Neuronal stem cell (in vitro differentiated cells): ENCODE measurements around the gene ROR1.
A peak's percentile ranks its signal among the peaks of the same experiment; 100 is the strongest.

ENCODE experiments used
- DNase-seq: peaks from one replicate; pipeline ENCODE4 v3.0.0-alpha.2; 2013; ENCODE audit warnings: low spot score
- H2AFZ ChIP-seq: one replicate; pipeline ENCODE4 v1.6.1; 2013; ENCODE audit warnings: mild to moderate bottlenecking, low read length, inconsistent platforms
- H2AK5ac ChIP-seq: 2 replicates; pipeline ENCODE4 v1.6.1; 2013; ENCODE audit warnings: low read depth, mild to moderate bottlenecking, inconsistent platforms, low read length, moderate library complexity, mixed read lengths
- H2BK120ac ChIP-seq: 2 replicates; pipeline ENCODE4 v1.6.1; 2013; ENCODE audit warnings: low read depth, mild to moderate bottlenecking, inconsistent platforms, low read length, moderate library complexity, mixed read lengths
- H2BK12ac ChIP-seq: one replicate; pipeline ENCODE4 v1.6.1; 2013; ENCODE audit warnings: low read length, inconsistent platforms
- H2BK15ac ChIP-seq: 2 replicates; pipeline ENCODE4 v1.6.1; 2013; ENCODE audit warnings: mild to moderate bottlenecking, low read length, inconsistent platforms, mixed read lengths
- H2BK5ac ChIP-seq: one replicate; pipeline ENCODE4 v1.6.1; 2013; ENCODE audit warnings: inconsistent platforms, mild to moderate bottlenecking, low read length, moderate library complexity
- H3K14ac ChIP-seq: one replicate; pipeline ENCODE4 v1.6.1; 2013; ENCODE audit warnings: low read length, inconsistent platforms
- H3K18ac ChIP-seq: 2 replicates; pipeline ENCODE4 v1.6.1; 2013; ENCODE audit warnings: low read length, inconsistent platforms
- H3K23ac ChIP-seq: 2 replicates; pipeline ENCODE4 v1.6.1; 2013; ENCODE audit warnings: low read depth, mild to moderate bottlenecking, mixed read lengths, low read length, inconsistent platforms; ENCODE audit not compliant: poor library complexity
- H3K27ac ChIP-seq: replicated peaks from 3 replicates; pipeline ENCODE4 v1.5.1; 2013; ENCODE audit warnings: low read length, inconsistent platforms
- H3K27me3 ChIP-seq, 3 experiments: 2 replicates each; pipeline ENCODE4 v1.6.1; 2013; ENCODE audit warnings: low read length in 3 of 3, mild to moderate bottlenecking in 2 of 3, inconsistent platforms in 1 of 3, low read depth in 1 of 3, mixed read lengths in 1 of 3, moderate library complexity in 1 of 3; ENCODE audit not compliant: control insufficient read depth in 3 of 3, insufficient read depth in 3 of 3
- H3K36me3 ChIP-seq, 2 donors: replicated peaks in 1 of 2; 2 replicates each; pipeline ENCODE4 v1.6.1; 2013; ENCODE audit warnings: low read length in 2 of 2; ENCODE audit not compliant: control insufficient read depth in 2 of 2, insufficient read depth in 2 of 2
- H3K4ac ChIP-seq: 2 replicates; pipeline ENCODE4 v1.6.1; 2013; ENCODE audit warnings: inconsistent platforms, mild to moderate bottlenecking, low read length, moderate library complexity
- H3K4me1 ChIP-seq, 2 donors: 1 replicate in 1 of 2; 2 replicates in 1 of 2; pipeline ENCODE4 v1.6.1; 2013; ENCODE audit warnings: low read length in 2 of 2, low read depth in 1 of 2; ENCODE audit not compliant: control insufficient read depth in 2 of 2, insufficient read depth in 1 of 2
- H3K4me2 ChIP-seq: one replicate; pipeline ENCODE4 v1.6.1; 2013; ENCODE audit warnings: mild to moderate bottlenecking, low read length, inconsistent platforms; ENCODE audit not compliant: insufficient read depth, poor library complexity, severe bottlenecking
- H3K4me3 ChIP-seq, 2 donors: 2 replicates each; pipeline ENCODE4 v1.5.1; 2013; ENCODE audit warnings: low read length in 2 of 2, mild to moderate bottlenecking in 2 of 2, inconsistent platforms in 1 of 2, moderate library complexity in 1 of 2
- H3K79me1 ChIP-seq: one replicate; pipeline ENCODE4 v1.6.1; 2013; ENCODE audit warnings: low read depth, mild to moderate bottlenecking, inconsistent platforms, low read length, moderate library complexity
- H3K9ac ChIP-seq: one replicate; pipeline ENCODE4 v1.6.1; 2013; ENCODE audit warnings: mild to moderate bottlenecking, low read depth, low read length, inconsistent platforms; ENCODE audit not compliant: poor library complexity
- H3K9me3 ChIP-seq, 2 donors: replicated peaks in 1 of 2; 2 replicates each; pipeline versions ENCODE3 to v1.6.1; 2013; ENCODE audit warnings: low read length in 2 of 2, mild to moderate bottlenecking in 2 of 2, inconsistent platforms in 1 of 2, low read depth in 1 of 2, mixed read lengths in 1 of 2, moderate library complexity in 1 of 2; ENCODE audit not compliant: control insufficient read depth in 2 of 2, insufficient read depth in 1 of 2
- H4K8ac ChIP-seq: one replicate; pipeline ENCODE4 v1.6.1; 2013; ENCODE audit warnings: low read depth, mild to moderate bottlenecking, inconsistent platforms, low read length, moderate library complexity
- H4K91ac ChIP-seq: one replicate; pipeline ENCODE4 v1.6.1; 2013; ENCODE audit warnings: low read length, low read depth, mild to moderate bottlenecking, inconsistent platforms; ENCODE audit not compliant: poor library complexity
- WGBS, 2 donors: extraction: QIAGEN DNeasy Blood & Tissue Kit; methylation state at CpG; one replicate each; pipeline ENCODE4 v1.1.7; 2013; ENCODE audit warnings: missing lambda C conversion rate in 2 of 2, mixed read lengths in 1 of 2; ENCODE audit not compliant: insufficient read length in 2 of 2, insufficient replicate concordance in 1 of 2; ENCODE audit errors: extremely low coverage in 2 of 2; 5-methylcytosine and 5-hydroxymethylcytosine counted together

ROR1 gene

DNA sequence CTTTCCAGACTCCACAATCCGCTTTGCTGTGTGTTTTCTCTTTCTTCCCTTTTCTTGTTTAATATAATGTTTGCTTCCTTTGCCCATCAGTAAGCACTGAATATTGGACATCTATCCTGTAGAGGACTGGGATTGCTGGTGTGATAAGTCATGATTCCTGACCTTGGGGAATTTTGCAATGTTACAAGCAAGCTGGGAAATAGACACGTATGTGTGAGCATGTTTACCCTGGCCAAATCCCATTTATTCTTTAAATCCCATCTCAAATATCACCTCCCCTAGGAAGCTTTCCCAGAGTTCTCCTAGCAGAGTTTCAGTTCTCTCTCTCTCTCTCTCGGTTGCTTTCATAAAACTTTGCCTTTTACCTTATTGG is 155.3 kb downstream of the ROR1 start:
- no peak overlapping the region for H2BK15ac ChIP-seq
- no peak overlapping the region for H2AFZ ChIP-seq
- no peak overlapping the region for H2BK12ac ChIP-seq
- no peaks in the 10 kb centered on the region for H3K27me3 ChIP-seq
- H3K36me3 ChIP-seq: no peaks in the 10 kb centered on the region
- DNase-seq: no peak
- H3K4me3 ChIP-seq: no peak overlapping the region
- H4K8ac ChIP-seq: no peak overlapping the region
- no peak overlapping the region for H2AK5ac ChIP-seq
- H3K4ac ChIP-seq: no peak overlapping the region
- H3K18ac ChIP-seq: no peak overlapping the region
- H3K9ac ChIP-seq: no peak overlapping the region
- no peaks in the 10 kb centered on the region for H3K79me1 ChIP-seq
- no peak overlapping the region for H3K14ac ChIP-seq
- no peak overlapping the region for H2BK120ac ChIP-seq
- H3K9me3 ChIP-seq: no peaks in the 10 kb centered on the region
- H2BK5ac ChIP-seq: no peak overlapping the region
- no peak overlapping the region for H3K27ac ChIP-seq
- H4K91ac ChIP-seq: no peak overlapping the region
- no peaks in the 10 kb centered on the region for H3K4me1 ChIP-seq
- peak overlapping the region; percentile 11 for H3K4me2 ChIP-seq
- H3K23ac ChIP-seq: no peak overlapping the region
- WGBS, 2 donors: no CpG with 5 or more reads among the region's 3 CpGs

DNA sequence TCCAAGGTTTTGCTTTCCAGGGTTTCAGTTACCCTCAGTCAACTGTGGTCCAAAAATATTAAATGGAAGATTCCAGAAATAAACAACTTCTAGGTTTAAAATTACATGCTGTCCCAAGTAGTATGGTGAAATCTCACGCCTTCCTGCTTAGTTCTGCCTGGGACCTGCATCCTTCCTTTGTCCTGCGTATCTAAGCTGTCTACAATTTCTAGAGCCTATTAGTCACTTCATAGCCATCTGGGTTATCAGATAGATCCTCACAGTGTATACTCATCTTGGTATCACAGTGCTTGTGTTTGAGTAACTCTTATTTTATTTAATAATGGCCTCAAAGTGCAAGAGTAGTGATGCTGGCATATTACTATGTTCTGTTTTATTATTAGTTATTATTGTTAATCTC is 157.7 kb downstream of the ROR1 start:
- no peak overlapping the region for H3K14ac ChIP-seq
- no peak overlapping the region for H2BK5ac ChIP-seq
- H4K8ac ChIP-seq: no peak overlapping the region
- no peak overlapping the region for H3K9ac ChIP-seq
- no peak overlapping the region for H2AK5ac ChIP-seq
- H3K4me1 ChIP-seq: no peaks in the 10 kb centered on the region
- no peak overlapping the region for H2AFZ ChIP-seq
- no peaks in the 10 kb centered on the region for H3K9me3 ChIP-seq
- no peaks in the 10 kb centered on the region for H3K36me3 ChIP-seq
- H3K18ac ChIP-seq: no peak overlapping the region
- no peak overlapping the region for H3K4me3 ChIP-seq
- H3K4ac ChIP-seq: no peak overlapping the region
- H3K27me3 ChIP-seq: no peaks in the 10 kb centered on the region
- no peak overlapping the region for H2BK12ac ChIP-seq
- H2BK15ac ChIP-seq: no peak overlapping the region
- no peak overlapping the region for H3K27ac ChIP-seq
- no peak overlapping the region for H2BK120ac ChIP-seq
- no peak overlapping the region for H3K4me2 ChIP-seq
- no peak overlapping the region for H3K23ac ChIP-seq
- WGBS, 2 donors: no CpG with 5 or more reads among the region's 2 CpGs
- DNase-seq: no peak
- no peaks in the 10 kb centered on the region for H3K79me1 ChIP-seq
- H4K91ac ChIP-seq: no peak overlapping the region

DNA sequence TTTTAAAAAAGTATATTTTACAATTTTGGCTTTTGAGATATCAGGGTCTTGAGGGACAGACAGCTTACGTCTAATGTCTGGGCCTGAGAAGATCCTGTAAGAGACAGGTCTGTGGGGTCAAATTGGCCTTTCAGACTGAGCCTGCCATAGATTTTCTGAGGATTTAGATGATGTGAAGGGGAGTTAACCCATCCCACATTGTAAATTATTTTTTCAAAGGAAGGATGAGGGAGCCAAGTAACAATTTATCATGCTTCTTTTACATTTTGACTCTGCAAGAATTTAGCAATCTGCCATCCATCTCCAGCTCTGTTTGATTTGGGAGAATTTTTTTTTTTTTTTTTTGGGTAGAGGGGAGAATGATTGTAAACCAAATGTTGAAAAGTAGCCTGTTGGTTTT is 160.9 kb downstream of the ROR1 start:
- Histone ChIP-seq H3K27ac (no peak overlapping the region), H2BK5ac (no peak overlapping the region), H3K18ac (no peak overlapping the region), H3K27me3 (no peaks in the 10 kb centered on the region), H4K91ac (no peak overlapping the region), H2AFZ (no peak overlapping the region), H3K4ac (no peak overlapping the region), H2AK5ac (no peak overlapping the region), H2BK12ac (no peak overlapping the region), H2BK120ac (no peak overlapping the region), H3K9me3 (no peaks in the 10 kb centered on the region), H3K23ac (no peak overlapping the region), H3K79me1 (no peaks in the 10 kb centered on the region), H3K9ac (no peak overlapping the region), H2BK15ac (no peak overlapping the region), H3K14ac (no peak overlapping the region), H3K4me2 (no peak overlapping the region), H3K4me3 (no peak overlapping the region), H3K36me3 (no peaks in the 10 kb centered on the region), H4K8ac (no peak overlapping the region), H3K4me1 (no peaks in the 10 kb centered on the region)
- no CpG with 5 or more reads among the region's 1 CpG for WGBS, 2 donors
- DNase-seq: no peak

- Histone ChIP-seq H3K4me1 (no peaks in the 10 kb centered on the region), H4K8ac (no peak overlapping the region), H3K9me3 (no peaks in the 10 kb centered on the region), H3K23ac (no peak overlapping the region), H2BK5ac (no peak overlapping the region), H3K36me3 (no peaks in the 10 kb centered on the region), H3K4me2 (no peak overlapping the region), H2AK5ac (no peak overlapping the region), H3K27me3 (no peaks in the 10 kb centered on the region), H2AFZ (no peak overlapping the region), H2BK12ac (no peak overlapping the region), H3K4ac (no peak overlapping the region), H4K91ac (no peak overlapping the region), H3K27ac (no peak overlapping the region), H3K4me3 (no peak overlapping the region), H3K18ac (no peak overlapping the region), H2BK15ac (no peak overlapping the region), H3K79me1 (no peaks in the 10 kb centered on the region), H2BK120ac (no peak overlapping the region), H3K9ac (no peak overlapping the region), H3K14ac (no peak overlapping the region)
- no peak for DNase-seq
- no CpG with 5 or more reads among the region's 1 CpG for WGBS, 2 donors
These were observed 161.3 kb downstream of the ROR1 start for GRCh38 chr1:63935143-63935542.
